Fibroblast of lung (primary cell): ENCODE results near the gene ZNF385B.
A peak's percentile ranks its signal among the peaks of the same experiment; 100 is the strongest.

Source experiments
- CTCF ChIP-seq, 2 donors: IDR thresholded peaks in 1 of 2; conservative IDR thresholded peaks in 1 of 2; 1 replicate in 1 of 2; 2 replicates in 1 of 2; pipeline ENCODE4 v1.5.1; 2011 to 2012; ENCODE audit warnings: low read length in 2 of 2, control low read depth in 1 of 2, inconsistent platforms in 1 of 2, low read depth in 1 of 2, mild to moderate bottlenecking in 1 of 2
- EZH2 ChIP-seq: IDR thresholded peaks from 2 replicates; pipeline ENCODE4 v1.5.1; 2012; ENCODE audit warnings: low read length, control low read depth, mild to moderate bottlenecking; ENCODE audit errors: missing control alignments

GRCh38 chr2:179898873-179899272 is 37.5 kb upstream of the ZNF385B start:
- TF ChIP-seq CTCF (conservative IDR thresholded peaks at IDR 0.05 in 1 of 2, IDR thresholded peaks at IDR 0.05 in 1 of 2; ENCODE audit: low read depth in 1 of 2, low read length in 2 of 2) (peak; percentile 7 to 39), EZH2 (no peak)
